ENCODE data around the gene ANO4. TPM values are rescaled to one million over a fixed set of nuclear protein-coding genes. Genes with fewer than 3 reads are reported as not detected.
A peak's percentile ranks its signal among the peaks of the same experiment; 100 is the strongest.

Gene ANO4
- total and polyA plus RNA-seq, 2 of the 8 experiments (the other 6 are each of a cell fraction or from before 2014, with no cell fraction given): 1.1 to 3.4 TPM

DNA sequence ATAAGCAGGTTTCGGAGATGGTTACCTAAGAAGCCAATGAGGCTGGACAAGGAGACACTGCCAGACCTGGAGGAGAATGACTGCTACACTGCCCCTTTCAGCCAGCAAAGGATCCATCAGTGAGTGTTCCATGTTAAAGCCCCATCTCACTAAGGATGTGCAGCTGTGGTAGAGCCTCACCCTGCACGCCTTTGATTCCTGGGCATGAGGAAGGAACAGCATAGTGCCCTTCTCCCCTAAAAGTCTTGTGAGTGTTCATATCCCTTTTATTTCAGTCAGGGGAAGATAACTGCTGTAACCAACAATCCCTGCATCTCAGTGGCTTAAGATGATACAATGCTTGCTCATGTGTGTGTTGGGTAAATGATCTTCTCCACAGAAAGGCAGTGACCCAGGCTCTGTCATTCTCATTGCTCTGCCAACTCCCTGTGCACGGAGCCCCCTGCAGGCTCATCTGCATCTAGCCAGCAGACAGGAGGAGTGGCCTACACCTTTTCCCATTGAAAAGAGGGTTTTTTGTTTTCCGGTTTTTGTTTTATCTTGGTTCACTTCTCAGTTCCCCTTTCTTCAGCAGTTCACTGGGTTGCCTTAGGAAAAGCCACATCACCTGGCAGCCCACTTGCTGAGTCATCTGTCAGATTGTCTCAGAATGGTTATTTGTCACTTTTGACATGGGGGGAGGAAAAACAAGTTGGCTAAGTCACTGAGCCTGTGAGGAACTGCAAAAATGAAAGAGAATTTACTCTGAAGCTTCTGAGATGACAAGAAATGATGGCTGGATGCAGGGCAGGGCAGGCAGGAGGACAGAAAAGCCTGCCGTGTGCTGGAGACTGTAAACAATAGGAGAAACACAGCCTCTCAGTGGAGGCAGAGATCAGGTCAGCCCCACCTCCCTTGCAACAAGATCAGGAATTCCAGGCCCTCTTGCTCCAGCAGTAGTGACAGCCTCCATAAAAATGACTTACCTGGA is 193.3 kb downstream of the ANO4 start (continued):
- TF ChIP-seq, protein P1, sequence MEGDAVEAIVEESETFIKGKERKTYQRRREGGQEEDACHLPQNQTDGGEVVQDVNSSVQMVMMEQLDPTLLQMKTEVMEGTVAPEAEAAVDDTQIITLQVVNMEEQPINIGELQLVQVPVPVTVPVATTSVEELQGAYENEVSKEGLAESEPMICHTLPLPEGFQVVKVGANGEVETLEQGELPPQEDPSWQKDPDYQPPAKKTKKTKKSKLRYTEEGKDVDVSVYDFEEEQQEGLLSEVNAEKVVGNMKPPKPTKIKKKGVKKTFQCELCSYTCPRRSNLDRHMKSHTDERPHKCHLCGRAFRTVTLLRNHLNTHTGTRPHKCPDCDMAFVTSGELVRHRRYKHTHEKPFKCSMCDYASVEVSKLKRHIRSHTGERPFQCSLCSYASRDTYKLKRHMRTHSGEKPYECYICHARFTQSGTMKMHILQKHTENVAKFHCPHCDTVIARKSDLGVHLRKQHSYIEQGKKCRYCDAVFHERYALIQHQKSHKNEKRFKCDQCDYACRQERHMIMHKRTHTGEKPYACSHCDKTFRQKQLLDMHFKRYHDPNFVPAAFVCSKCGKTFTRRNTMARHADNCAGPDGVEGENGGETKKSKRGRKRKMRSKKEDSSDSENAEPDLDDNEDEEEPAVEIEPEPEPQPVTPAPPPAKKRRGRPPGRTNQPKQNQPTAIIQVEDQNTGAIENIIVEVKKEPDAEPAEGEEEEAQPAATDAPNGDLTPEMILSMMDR (IDR thresholded peaks at IDR 0.05; ENCODE audit: control extremely low read depth in 1 of 3, insufficient read depth in 1 of 3, low read depth in 1 of 3, low read length in 3 of 3): peak; percentile 55 to 63 (median 62)
- no peak for TF ChIP-seq KDM1A (IDR thresholded peaks at IDR 0.05; ENCODE audit: borderline replicate concordance, low read length)
- TF ChIP-seq POLR2A (IDR thresholded peaks at IDR 0.05; ENCODE audit: control extremely low read depth in 1 of 2, low read depth in 2 of 2, low read length in 2 of 2): no peak
- TF ChIP-seq CTBP2 (IDR thresholded peaks at IDR 0.05; ENCODE audit: borderline replicate concordance, insufficient read depth, insufficient read length, low read length): no peak
- TF ChIP-seq SIN3A (conservative IDR thresholded peaks at IDR 0.05 in 1 of 2, IDR thresholded peaks at IDR 0.05 in 1 of 2; ENCODE audit: low read depth in 1 of 2, low read length in 2 of 2): peak in 1 of 2 experiments; percentile 52; a peak in 1 of 4 replicates
- TF ChIP-seq SRF (IDR thresholded peaks at IDR 0.05; ENCODE audit: low read depth, low read length): no peak
- no peak for TF ChIP-seq TAF1 (IDR thresholded peaks at IDR 0.05; ENCODE audit: low read depth, low read length)
- TF ChIP-seq BACH1 (IDR thresholded peaks at IDR 0.05; ENCODE audit: low read length): peak; percentile 86
- no peak for TF ChIP-seq SP1 (IDR thresholded peaks at IDR 0.05; ENCODE audit: low read depth, low read length)
- TF ChIP-seq GTF2F1 (IDR thresholded peaks at IDR 0.05; ENCODE audit: borderline replicate concordance, low read depth, low read length): no peak
- no peak for TF ChIP-seq KDM4A (IDR thresholded peaks at IDR 0.05; ENCODE audit: low read depth, low read length, severe bottlenecking)
- no peak for TF ChIP-seq CEBPB (IDR thresholded peaks at IDR 0.05; ENCODE audit: low read depth, low read length)
- no peak for TF ChIP-seq TEAD4 (IDR thresholded peaks at IDR 0.05; ENCODE audit: low read depth, low read length)
- TF ChIP-seq TAF7 (optimal IDR thresholded peaks at IDR 0.05; ENCODE audit: borderline replicate concordance, low read depth, low read length): peak; percentile 24
- no peak for TF ChIP-seq CHD1 (IDR thresholded peaks at IDR 0.05; ENCODE audit: low read depth, low read length)
- TF ChIP-seq JUND (IDR thresholded peaks at IDR 0.05; ENCODE audit: low read length): 0 out of 2 replicates have a peak, but pooled peaks have one; percentile 4
- no peak for TF ChIP-seq HDAC6 (IDR thresholded peaks at IDR 0.05; ENCODE audit: low read depth, low read length)
- TF ChIP-seq MAFK (IDR thresholded peaks at IDR 0.05; ENCODE audit: low read depth, low read length): peak; percentile 52; the same call in 1 of the 2 replicates
